Vagina (tissue), 2 donors: ENCODE results near the gene RRAS2. TPM values are rescaled to one million over a fixed set of nuclear protein-coding genes. Genes with fewer than 3 reads are reported as not detected.

Source experiments
- DNase-seq, 2 donors: peaks; one replicate each; pipeline ENCODE4 v3.0.0-alpha.2; 2017; ENCODE audit errors: extremely low spot score in 2 of 2
- H3K27ac ChIP-seq: fragments of 200-600 bp; sonication (generic); one replicate; pipeline ENCODE4 v1.5.1; 2019
- H3K27me3 ChIP-seq: fragments of 200-600 bp; sonication (generic); one replicate; pipeline ENCODE4 v1.5.1; 2019
- H3K36me3 ChIP-seq, 2 donors: fragments of 200-600 bp; sonication (generic); one replicate each; pipeline ENCODE4 v1.5.1; 2017 to 2019
- H3K4me1 ChIP-seq: fragments of 200-600 bp; sonication (generic); one replicate; pipeline ENCODE4 v1.5.1; 2019
- H3K4me3 ChIP-seq, 2 donors: fragments of 200-600 bp; sonication (generic); 1 replicate in 1 of 2; 2 replicates in 1 of 2; pipeline ENCODE4 v1.5.1; 2016 to 2019
- H3K9me3 ChIP-seq: fragments of 200-600 bp; sonication (generic); one replicate; pipeline ENCODE4 v1.5.1; 2019
- CTCF ChIP-seq, 3 experiments: fragments of 450-650 bp in 2 of 3; fragments of 200-600 bp in 1 of 3; sonication (generic) in 1 of 3; IDR thresholded peaks; one replicate each; pipeline ENCODE4 v1.5.1; 2017 to 2019; ENCODE audit warnings: antibody characterized with exemption in 3 of 3, mild to moderate bottlenecking in 2 of 3, moderate library complexity in 2 of 3
- POLR2A ChIP-seq, 2 donors: fragments of 450-650 bp; IDR thresholded peaks; one replicate each; pipeline ENCODE4 v1.6.1; 2017; ENCODE audit warnings: antibody characterized with exemption in 2 of 2, mild to moderate bottlenecking in 2 of 2, moderate library complexity in 2 of 2
- POLR2AphosphoS5 ChIP-seq, 2 donors: sonication (generic); formaldehyde crosslinking; IDR thresholded peaks; one replicate each; pipeline ENCODE4 v1.9.0; 2017; ENCODE audit warnings: antibody characterized with exemption in 2 of 2, mild to moderate bottlenecking in 2 of 2, low read depth in 1 of 2; ENCODE audit not compliant: insufficient read depth in 1 of 2
- intact Hi-C: fragments of 100-400 bp; cut with DNase I; formaldehyde crosslinking; loops from one replicate; pipeline ENCODE4 v1.15.1; 2023
- total RNA-seq: library from RNA; depleted of rRNA; stranded (reverse); fragments of >200 nt; gene quantifications from one replicate; pipeline ENCODE4 v1.2.3, GENCODE V29; 2016

RRAS2 gene
- total RNA-seq, 1 donor from 2014 or later = 32.7 TPM

GRCh38 chr11:14228356-14228755 lies 130.6 kb downstream of the RRAS2 start:
- peak in 1 of 2 donors; percentile 52 for DNase-seq
- H3K4me1 ChIP-seq = no peaks in the 10 kb centered on the region
- intact Hi-C loops = no loop called here
- no peaks in the 10 kb centered on the region for H3K9me3 ChIP-seq
- no peaks in the 10 kb centered on the region for H3K36me3 ChIP-seq
- TF ChIP-seq POLR2A (IDR thresholded peaks at IDR 0.05) = no peak
- TF ChIP-seq CTCF (IDR thresholded peaks at IDR 0.05) = no peak
- no peak for TF ChIP-seq POLR2AphosphoS5 (IDR thresholded peaks at IDR 0.05; ENCODE audit: insufficient read depth in 1 of 2, low read depth in 1 of 2)
- H3K27me3 ChIP-seq = no peaks in the 10 kb centered on the region
- H3K4me3 ChIP-seq = no peak overlapping the region
- no peak overlapping the region for H3K27ac ChIP-seq

Other genes starting within 250 kb of the RRAS2 start
- gene COPB1, start 140.6 kb upstream of the RRAS2 start, total RNA-seq = 59.9 TPM
- 72.4 TPM for gene PSMA1, start 161.2 kb upstream of the RRAS2 start, total RNA-seq